Measurements from ENCODE around the gene MUS81. TPM values are rescaled to one million over a fixed set of nuclear protein-coding genes. Genes with fewer than 3 reads are reported as not detected.

Gene MUS81
- total and polyA plus RNA-seq, 2 of the 13 experiments (the other 11 are each of a cell fraction or from before 2014, with no cell fraction given) = 25.6 to 30.2 TPM

GRCh38 chr11:65895482-65895981 is 35.3 kb downstream of the MUS81 start:
- BruUV-seq (replicated peaks) = no TSS peak
- POLR2A ChIA-PET = no interaction called here
- FAIRE-seq = no peak
- CTCF ChIA-PET (ENCODE audit: low intra/inter-chr PET ratio, low total read pairs) = no interaction called here
- 96% methylated on average over 5 of the region's 5 CpGs for WGBS (ENCODE audit: low lambda C conversion rate)
- H4K20me1 ChIP-seq (ENCODE audit: insufficient read depth, low read length) = no peaks in the 10 kb centered on the region
- ATAC-seq = no peak
- no peaks in the 10 kb centered on the region for H3K9me3 ChIP-seq (ENCODE audit: low read length)
- peaks cover 8 to 18% of the 10 kb centered on the region in 2 experiments; a peak in 4 of 5 replicates for H3K36me3 ChIP-seq (replicated peaks in 1 of 2; ENCODE audit: control insufficient read depth in 1 of 2, insufficient read depth in 2 of 2, low read length in 2 of 2)
- no peaks in the 10 kb centered on the region; a peak in 1 of 5 replicates for H3K27me3 ChIP-seq (ENCODE audit: control insufficient read depth in 1 of 2, insufficient read depth in 2 of 2, low read length in 2 of 2)
- no peak overlapping the region for H2AFZ ChIP-seq (ENCODE audit: low read length)
- in situ Hi-C loops (cut with HindIII; ENCODE audit: extremely low pct_ligation_motif_present, low pct_unique_long_range_greater_than_20kb) = no loop called here
- H3K27ac ChIP-seq (ENCODE audit: extremely low read length, insufficient read depth, low read length) = no peak overlapping the region
- intact Hi-C loops (cut with micrococcal nuclease; ENCODE audit: unreplicated experiment) = no loop called here
- H3K4me1 ChIP-seq (ENCODE audit: insufficient read depth, low read length) = peaks cover 43% of the 10 kb centered on the region
- no peak overlapping the region for H3K9ac ChIP-seq (ENCODE audit: insufficient read depth, low read depth, low read length)
- no peak overlapping the region for H3K4me3 ChIP-seq (replicated peaks in 1 of 3; ENCODE audit: insufficient read depth in 1 of 3, low read depth in 2 of 3, low read length in 3 of 3)
- no peak overlapping the region for H3K4me2 ChIP-seq (ENCODE audit: low read depth, low read length)
- TF ChIP-seq ETV6 (CRISPR knock-in tag; conservative IDR thresholded peaks at IDR 0.05) = no peak
- TF ChIP-seq, protein P1, sequence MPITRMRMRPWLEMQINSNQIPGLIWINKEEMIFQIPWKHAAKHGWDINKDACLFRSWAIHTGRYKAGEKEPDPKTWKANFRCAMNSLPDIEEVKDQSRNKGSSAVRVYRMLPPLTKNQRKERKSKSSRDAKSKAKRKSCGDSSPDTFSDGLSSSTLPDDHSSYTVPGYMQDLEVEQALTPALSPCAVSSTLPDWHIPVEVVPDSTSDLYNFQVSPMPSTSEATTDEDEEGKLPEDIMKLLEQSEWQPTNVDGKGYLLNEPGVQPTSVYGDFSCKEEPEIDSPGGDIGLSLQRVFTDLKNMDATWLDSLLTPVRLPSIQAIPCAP (CRISPR knock-in tag; IDR thresholded peaks at IDR 0.05; ENCODE audit: low read depth) = no peak
- TF ChIP-seq ZNF367 (CRISPR knock-in tag; IDR thresholded peaks at IDR 0.05; ENCODE audit: borderline replicate concordance) = no peak
- no peak for TF ChIP-seq ZNF841 (CRISPR knock-in tag; IDR thresholded peaks at IDR 0.05; ENCODE audit: borderline replicate concordance)
- no peak for TF ChIP-seq SRY (CRISPR knock-in tag; IDR thresholded peaks at IDR 0.05)
- TF ChIP-seq FIP1L1 (IDR thresholded peaks at IDR 0.05; ENCODE audit: borderline replicate concordance, insufficient read depth, low read depth, low read length) = no peak
- TF ChIP-seq ZNF724P (CRISPR knock-in tag; IDR thresholded peaks at IDR 0.05; ENCODE audit: borderline replicate concordance) = no peak
- TF ChIP-seq, protein P2, sequence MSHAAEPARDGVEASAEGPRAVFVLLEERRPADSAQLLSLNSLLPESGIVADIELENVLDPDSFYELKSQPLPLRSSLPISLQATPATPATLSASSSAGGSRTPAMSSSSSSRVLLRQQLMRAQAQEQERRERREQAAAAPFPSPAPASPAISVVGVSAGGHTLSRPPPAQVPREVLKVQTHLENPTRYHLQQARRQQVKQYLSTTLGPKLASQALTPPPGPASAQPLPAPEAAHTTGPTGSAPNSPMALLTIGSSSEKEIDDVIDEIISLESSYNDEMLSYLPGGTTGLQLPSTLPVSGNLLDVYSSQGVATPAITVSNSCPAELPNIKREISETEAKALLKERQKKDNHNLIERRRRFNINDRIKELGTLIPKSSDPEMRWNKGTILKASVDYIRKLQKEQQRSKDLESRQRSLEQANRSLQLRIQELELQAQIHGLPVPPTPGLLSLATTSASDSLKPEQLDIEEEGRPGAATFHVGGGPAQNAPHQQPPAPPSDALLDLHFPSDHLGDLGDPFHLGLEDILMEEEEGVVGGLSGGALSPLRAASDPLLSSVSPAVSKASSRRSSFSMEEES (CRISPR knock-in tag; IDR thresholded peaks at IDR 0.05) = no peak
- TF ChIP-seq EHMT2 (IDR thresholded peaks at IDR 0.05; ENCODE audit: borderline replicate concordance, low read depth, low read length) = no peak
- no peak for TF ChIP-seq ZNF232 (CRISPR knock-in tag; IDR thresholded peaks at IDR 0.05; ENCODE audit: borderline replicate concordance)
- TF ChIP-seq MXD4 (CRISPR knock-in tag; IDR thresholded peaks at IDR 0.05) = no peak
- TF ChIP-seq, protein P3, sequence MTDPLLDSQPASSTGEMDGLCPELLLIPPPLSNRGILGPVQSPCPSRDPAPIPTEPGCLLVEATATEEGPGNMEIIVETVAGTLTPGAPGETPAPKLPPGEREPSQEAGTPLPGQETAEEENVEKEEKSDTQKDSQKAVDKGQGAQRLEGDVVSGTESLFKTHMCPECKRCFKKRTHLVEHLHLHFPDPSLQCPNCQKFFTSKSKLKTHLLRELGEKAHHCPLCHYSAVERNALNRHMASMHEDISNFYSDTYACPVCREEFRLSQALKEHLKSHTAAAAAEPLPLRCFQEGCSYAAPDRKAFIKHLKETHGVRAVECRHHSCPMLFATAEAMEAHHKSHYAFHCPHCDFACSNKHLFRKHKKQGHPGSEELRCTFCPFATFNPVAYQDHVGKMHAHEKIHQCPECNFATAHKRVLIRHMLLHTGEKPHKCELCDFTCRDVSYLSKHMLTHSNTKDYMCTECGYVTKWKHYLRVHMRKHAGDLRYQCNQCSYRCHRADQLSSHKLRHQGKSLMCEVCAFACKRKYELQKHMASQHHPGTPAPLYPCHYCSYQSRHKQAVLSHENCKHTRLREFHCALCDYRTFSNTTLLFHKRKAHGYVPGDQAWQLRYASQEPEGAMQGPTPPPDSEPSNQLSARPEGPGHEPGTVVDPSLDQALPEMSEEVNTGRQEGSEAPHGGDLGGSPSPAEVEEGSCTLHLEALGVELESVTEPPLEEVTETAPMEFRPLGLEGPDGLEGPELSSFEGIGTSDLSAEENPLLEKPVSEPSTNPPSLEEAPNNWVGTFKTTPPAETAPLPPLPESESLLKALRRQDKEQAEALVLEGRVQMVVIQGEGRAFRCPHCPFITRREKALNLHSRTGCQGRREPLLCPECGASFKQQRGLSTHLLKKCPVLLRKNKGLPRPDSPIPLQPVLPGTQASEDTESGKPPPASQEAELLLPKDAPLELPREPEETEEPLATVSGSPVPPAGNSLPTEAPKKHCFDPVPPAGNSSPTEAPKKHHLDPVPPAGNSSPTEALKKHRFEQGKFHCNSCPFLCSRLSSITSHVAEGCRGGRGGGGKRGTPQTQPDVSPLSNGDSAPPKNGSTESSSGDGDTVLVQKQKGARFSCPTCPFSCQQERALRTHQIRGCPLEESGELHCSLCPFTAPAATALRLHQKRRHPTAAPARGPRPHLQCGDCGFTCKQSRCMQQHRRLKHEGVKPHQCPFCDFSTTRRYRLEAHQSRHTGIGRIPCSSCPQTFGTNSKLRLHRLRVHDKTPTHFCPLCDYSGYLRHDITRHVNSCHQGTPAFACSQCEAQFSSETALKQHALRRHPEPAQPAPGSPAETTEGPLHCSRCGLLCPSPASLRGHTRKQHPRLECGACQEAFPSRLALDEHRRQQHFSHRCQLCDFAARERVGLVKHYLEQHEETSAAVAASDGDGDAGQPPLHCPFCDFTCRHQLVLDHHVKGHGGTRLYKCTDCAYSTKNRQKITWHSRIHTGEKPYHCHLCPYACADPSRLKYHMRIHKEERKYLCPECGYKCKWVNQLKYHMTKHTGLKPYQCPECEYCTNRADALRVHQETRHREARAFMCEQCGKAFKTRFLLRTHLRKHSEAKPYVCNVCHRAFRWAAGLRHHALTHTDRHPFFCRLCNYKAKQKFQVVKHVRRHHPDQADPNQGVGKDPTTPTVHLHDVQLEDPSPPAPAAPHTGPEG (CRISPR knock-in tag; IDR thresholded peaks at IDR 0.05) = no peak
- TF ChIP-seq ZC3H13 (CRISPR knock-in tag; IDR thresholded peaks at IDR 0.05) = no peak
- H3K79me2 ChIP-seq (ENCODE audit: insufficient read depth, low read length) = peaks cover 37% of the 10 kb centered on the region
- DNase-seq (ENCODE audit: low spot score) = no peak

Measured in HepG2 (cell line).